Measurements from ENCODE around the gene TEX35.
A peak's percentile ranks its signal among the peaks of the same experiment; 100 is the strongest.
"Not testable (repeated sequence)": the region's sequence is repeated elsewhere in the genome, so short reads cannot be mapped to it uniquely, and the experiment has no call there.

TEX35 gene

DNA sequence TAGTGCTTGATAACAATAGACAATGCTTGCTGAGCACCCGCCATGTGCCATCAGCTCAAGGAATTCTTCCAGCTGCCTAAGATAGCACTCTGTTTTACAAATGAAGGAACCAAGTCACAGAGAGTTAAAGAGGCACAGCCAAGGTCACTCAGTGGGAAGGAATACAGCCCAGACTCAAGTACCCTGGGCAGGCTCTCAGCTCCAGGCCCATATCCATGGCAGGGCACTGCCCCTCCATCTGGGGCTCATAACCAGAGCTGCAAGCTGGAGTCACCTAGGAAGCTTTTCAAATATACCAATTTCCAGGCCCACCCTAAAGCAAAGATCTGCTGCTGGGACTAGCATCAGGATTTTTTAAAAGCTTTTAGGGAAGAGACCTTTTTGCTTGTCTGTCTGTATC lies 17.8 kb upstream of the TEX35 start:
- no peak for DNase-seq

DNA sequence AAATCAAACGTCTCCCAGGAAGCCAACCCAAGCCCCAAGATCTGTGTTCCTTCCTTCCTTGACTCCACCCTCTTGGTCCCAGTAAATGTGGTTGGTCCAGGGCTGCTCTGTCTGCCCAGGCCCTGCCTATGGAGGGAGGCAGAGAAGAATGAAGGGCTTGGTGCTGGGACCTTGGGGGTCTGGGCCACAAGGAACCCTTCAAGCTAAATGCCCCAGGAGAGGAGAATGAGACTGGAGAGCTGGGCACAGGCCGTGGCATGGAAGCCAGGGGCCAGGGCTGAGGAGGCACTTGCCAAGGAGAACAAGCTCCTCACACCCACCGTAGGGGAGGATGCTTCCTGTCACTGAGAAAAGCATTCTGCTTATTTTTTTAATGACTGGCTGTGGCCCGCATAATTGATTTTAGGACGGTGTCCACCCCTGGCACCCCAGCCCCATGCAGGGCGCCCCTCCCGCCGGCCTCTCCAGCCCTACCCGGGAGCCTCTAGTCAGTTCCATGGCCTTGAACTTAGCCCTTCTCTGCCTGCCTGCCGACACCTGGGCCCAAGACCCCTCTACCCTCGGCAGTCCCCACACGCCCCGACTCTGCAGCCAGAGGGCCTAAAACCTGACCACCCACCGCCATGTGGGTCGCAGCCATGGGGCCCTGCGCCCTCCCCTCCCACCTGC lies 17.0 kb upstream of the TEX35 start:
- DNase-seq: no peak

DNA sequence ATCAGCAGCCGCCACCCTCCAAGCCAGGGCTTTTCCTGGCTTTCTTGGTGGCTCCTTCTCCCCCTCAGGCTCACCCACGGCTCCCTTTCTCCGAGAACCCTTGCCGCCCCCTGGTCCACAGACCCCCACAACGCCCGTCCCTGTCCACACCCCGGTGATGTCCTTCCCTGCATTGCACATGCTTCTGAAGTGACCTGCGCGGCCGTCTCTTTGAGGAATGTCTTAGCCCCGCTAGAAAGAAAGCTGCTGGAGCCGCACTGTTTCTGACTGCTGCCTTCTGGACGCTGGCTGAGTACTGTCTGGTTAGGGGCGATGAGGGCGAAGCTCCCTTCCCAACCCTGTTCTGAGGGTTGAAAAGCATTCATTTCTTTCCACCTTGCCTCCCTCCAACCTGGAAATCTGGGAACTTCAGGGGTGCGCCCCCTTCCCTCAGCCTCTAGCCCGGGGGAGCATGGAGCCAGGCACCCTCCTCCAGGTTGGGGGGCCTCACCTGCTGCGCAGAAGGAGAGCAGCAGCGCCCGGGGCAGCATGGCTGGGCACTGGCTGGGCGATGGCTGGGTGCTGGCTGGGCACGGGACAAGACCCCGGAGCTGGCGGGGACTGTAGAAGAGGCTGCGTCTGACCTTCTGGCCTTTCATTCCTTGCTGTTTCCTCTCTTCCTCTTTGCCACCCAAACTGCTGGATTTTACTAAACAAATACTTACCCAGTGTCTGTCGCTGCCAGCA lies 16.3 kb upstream of the TEX35 start, which contains the start of gene CLEC20A:
Gene CLEC20A, minus strand, starts transcription at position 555 of the 726 bp plus-strand sequence. Its CDS starts 25 bp downstream, at position 530.
- DNase-seq: no peak

DNA sequence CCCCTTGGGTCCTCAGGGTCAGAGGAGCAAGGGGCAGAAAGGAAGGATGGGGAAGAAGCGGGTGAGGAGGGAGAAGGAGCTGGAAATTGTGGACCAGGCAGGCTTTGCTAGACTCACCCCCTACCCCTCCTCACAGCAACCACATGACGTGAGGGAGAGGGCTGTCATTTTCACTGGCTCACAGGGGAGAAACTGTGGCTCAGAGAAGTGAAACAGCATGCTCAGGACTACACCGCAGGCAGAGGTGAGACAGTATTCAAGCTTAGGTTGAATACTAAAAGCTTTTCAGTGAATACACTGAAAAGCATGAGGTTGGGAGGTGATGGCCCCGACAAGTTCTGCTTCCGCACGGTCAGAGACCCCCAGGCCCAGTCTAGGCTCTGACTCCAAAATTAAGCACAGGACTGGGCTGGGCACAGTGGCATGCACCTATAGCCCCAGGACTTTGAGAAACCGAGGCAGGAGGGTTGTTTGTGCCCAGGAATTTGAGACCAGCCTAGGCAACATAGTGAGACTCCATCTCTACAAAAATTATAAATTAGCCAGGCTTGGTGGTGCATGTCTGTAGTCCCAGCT lies 14.9 kb upstream of the TEX35 start:
- DNase-seq: no peak

DNA sequence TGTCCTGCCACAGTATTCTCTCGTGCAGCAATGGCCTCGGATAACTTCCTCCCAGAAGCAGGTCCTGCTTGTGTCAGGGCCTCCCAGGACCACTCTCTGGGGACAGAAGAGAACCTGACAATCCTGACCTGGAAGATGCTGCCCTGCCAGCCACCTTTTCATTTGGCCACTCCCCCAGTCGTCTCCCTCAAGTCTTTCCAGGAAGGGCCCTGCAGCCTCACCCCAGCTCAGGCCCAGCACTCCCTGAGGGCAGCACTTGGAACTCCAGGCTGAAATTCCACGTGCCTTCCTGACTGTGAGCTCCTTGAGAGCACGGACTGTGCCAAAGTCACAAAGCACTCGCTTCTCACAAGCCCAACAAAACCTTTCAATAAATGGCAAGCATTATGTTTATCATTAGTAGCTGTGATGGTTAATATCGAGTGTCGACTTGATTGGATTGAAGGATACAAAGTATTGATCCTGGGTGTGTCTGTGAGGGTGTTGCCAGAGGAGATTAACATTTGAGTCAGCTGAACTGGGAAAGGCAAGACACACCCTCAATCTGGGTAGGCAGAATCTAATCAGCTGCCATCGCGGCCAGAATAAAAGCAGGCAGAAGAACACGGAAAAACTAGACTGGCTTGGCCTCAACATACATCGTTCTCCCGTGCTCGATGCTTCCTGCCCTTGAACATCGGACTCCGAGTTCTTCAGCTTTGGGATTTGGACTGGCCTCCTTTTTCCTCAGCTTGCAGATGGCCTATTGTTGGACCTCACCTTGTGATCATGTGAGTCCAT lies 13.8 kb upstream of the TEX35 start:
- DNase-seq: no peak

GRCh38 chr1:178500091-178500770 lies 12.7 kb upstream of the TEX35 start:
- DNase-seq: no peak

DNA sequence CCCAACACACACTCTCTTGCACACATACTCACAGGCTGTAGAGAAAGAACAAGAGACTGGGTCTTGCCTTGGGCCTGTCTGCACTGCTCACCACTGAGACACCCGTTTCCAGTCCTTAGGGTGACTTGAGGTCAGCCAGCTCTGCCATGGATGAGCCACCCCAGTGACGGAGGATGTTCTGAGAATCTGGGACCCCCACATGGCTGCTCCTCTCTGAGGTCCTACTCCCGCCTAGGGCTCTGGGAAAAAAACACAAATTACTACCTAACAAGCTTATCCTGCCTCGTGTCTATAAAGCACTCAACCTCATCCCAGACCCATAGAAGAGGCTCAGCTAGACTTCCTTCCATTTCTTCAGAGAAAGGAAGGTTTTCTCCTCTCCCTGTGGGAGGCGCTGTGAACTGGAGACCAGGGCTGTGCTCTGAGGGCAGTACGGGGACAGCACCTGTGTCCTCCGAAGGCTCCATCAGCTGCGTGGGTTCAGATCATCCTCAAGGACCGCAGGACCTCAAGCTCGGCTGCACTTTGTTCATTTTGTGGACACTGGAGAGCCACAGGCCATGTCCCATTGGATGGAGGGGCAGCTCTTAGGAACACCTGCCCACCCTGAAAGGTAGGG lies 11.9 kb upstream of the TEX35 start:
- no peak for DNase-seq

- DNase-seq: peak; percentile 63
Measured at GRCh38 chr1:178501705-178502329, 11.1 kb upstream of the TEX35 start.

DNA sequence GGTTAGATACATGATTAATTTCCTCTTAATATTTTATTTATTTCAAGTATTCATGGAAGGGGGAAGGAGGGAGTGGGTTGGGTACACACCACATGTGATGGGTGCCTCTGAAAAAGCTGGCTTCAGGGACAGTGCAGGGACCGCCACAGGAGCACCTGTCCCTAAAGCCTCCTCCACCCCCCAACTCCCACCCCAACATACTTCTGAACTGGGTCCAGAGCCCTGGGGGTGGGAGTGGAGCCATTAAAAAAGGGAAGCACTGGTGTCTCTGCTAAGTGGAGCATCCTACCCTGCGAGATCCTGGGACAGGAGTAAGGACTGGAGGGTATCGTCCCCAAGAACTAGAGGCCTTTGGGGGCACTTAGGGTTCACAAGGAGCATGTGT lies 10.6 kb upstream of the TEX35 start:
- DNase-seq: no peak

- DNase-seq: no peak
Measured at GRCh38 chr1:178502856-178503255, 10.1 kb upstream of the TEX35 start.

GRCh38 chr1:178503316-178503715 lies 9.6 kb upstream of the TEX35 start:
- DNase-seq: not testable (repeated sequence)

DNA sequence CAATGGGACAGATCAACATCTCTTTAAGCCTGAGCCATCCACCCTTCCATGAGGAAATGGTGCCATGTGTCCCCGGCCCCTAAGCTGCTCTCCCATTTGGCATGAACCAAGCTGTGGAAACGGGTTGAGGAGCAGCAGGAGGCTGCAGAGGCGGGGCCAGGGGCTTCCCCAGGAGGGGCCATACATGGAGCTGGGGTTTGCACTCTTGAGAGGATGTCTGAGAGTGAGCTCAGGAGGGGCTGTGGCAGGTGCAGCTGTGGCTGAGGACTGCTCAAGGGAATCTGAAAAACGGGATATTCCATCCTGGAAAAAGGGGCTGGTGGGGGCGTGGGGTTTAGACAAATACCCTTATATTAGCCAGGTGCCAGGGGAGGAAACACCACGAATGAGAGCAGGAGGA lies 9.1 kb upstream of the TEX35 start:
- DNase-seq: no peak

DNA sequence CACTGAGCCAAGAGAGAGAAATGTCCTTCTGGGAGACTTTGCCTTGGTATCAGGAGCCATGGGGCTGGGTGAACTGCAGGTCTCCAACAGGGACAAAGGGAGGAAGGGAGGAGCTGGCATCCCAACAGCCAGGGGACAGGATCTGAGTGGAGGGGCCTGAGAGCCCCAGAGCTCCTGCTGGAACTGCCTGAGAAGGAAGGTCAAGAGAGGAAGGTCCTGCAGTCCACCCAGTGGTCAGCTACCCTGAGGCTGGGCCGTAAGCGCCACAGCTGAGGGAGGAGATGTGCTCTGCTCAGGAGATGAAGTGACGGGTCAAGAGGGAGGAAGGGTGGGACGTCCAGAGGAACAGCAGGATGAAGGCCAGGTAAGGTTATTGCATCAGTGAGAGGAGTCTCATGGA lies 8.6 kb upstream of the TEX35 start:
- DNase-seq: no peak

- no peak for DNase-seq
Measured at GRCh38 chr1:178506177-178506576, 6.7 kb upstream of the TEX35 start.

GRCh38 chr1:178506669-178507068 lies 6.2 kb upstream of the TEX35 start:
- DNase-seq: no peak

DNA sequence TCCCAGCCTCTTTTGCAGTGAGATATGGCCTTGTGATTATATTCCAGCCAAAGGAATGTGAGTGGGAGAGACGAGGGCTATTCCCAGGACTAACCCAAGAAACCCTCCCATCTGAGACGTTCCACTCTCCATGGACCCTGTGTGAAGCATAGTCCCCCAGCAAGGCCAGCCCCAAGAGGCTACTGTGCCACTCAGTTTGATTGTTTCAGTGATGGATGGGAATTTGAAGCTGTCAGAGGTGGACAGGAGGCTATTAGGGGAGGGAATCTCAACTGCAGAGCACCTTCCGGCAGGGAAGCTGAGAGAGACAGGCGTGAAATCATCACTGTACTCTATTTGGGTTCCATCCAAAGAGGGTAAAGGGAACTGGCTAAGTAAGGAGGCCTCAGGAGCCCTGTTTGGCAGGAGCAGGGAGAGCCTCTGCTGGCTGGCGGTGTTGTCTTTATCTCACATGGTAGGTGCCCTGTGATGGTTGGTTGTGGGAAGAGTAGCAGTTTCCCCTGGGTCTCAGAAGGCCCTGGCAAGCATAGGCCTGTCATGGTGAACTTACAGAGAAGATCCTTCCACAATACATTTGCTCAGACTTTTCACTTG lies 3.4 kb upstream of the TEX35 start:
- no peak for DNase-seq

- DNase-seq: no peak
Measured at GRCh38 chr1:178510155-178510554, 2.8 kb upstream of the TEX35 start.

- no peak for DNase-seq
Measured at GRCh38 chr1:178513278-178513983, 522 bp downstream of the TEX35 start.

DNA sequence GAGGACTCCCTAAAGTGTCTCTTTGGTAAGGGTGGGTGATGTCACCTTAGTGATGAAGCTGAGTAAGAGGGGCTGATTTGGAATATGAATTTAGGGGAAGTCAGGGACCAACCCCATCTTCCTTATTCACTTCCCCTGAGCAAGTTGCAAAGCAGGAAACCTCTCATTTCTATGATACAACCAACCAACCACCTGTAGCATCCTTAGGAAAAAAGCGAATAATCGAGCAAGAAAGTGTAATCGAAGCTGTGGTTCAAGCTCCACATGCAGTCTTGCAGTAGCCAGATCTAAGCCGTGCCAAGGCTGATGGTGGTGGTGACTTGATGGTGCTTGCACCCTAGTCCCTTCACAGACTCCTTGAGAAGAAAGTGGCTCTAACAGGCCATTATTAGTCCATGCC lies 3.2 kb downstream of the TEX35 start:
- no peak for DNase-seq

GRCh38 chr1:178518894-178519293 lies 6.0 kb downstream of the TEX35 start:
- no peak for DNase-seq

DNA sequence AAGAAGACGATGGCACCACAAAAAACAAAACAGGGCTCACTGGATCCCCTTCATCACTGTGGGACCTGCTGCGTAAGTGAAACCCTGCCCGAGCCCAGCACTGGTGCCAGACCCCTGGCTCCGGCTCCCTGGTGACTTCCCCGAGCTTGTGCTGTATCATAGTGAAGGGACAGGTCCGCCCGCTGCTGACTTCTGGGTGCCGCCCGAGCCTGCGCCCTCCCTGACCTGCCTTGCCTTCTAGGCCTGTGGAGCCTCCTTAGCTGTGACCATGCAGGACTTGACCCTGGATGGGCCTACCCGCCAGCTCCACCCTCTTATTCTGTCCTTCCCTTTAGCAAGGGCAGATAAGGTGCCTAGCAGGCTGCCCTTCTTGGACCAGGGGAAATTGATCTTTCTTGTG lies 7.9 kb downstream of the TEX35 start:
- no peak for DNase-seq
